HG02623 (cell line): ENCODE data around the gene TOMM7.
A peak's percentile ranks its signal among the peaks of the same experiment; 100 is the strongest.
"Not testable (repeated sequence)": the region's sequence is repeated elsewhere in the genome, so short reads cannot be mapped to it uniquely, and the experiment has no call there.

Experiments
- ATAC-seq: cut with Tn5 transposase; IDR thresholded peaks from one replicate; pipeline ENCODE4 v1.9.1; 2021; ENCODE audit warnings: moderate library complexity; ENCODE audit not compliant: unreplicated experiment

The TOMM7 gene

GRCh38 chr7:22854158-22855048 lies 31.8 kb upstream of the TOMM7 start:
- ATAC-seq: peak; percentile 86

DNA sequence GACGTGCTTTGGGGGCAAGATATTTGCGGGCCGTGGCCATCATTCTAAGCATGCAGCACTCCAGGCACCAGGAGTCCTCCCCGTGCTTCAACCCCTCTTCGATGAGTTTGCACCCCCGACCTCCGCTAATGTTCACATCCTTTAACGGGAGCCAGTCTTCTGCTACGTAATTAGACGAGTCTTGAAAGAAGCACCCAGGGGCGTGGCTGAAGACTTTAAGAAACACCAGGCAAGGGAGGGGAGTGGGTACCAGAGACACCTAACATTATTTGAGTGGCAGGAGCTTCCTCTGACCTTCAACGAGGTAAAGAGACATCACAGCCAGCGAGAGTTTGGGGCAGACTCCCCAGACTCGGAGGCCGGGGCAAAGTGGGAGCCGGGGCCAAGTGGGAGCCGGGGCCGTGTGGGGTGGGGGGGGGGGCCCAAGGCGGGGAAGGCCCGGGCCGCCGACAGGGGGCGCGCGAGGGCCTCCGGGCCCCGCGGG lies 31.1 kb upstream of the TOMM7 start:
- ATAC-seq: peak; percentile 26

DNA sequence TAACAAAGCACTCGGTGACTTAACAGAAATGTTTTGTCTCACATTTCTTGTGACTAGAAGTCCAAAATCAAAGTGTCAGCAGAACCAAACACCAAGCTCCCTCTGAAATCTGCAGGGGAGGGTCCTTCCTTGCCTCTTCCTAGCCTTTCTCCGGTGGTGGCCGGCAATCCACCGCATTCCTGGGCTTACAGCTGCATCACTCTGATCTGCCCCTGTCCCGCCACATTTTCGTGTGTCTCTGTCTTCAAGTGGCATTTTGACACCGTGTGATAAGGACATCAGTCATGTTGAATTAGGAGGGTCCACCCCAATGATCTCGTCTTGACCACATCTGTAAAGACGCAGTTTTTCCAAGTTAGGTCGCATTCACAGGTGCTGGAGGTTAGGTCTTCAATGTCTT lies 30.5 kb upstream of the TOMM7 start:
- ATAC-seq: no peak

GRCh38 chr7:22851145-22851544 lies 28.5 kb upstream of the TOMM7 start:
- no peak for ATAC-seq

- not testable (repeated sequence) for ATAC-seq
Observed at GRCh38 chr7:22850394-22850793, 27.7 kb upstream of the TOMM7 start.

DNA sequence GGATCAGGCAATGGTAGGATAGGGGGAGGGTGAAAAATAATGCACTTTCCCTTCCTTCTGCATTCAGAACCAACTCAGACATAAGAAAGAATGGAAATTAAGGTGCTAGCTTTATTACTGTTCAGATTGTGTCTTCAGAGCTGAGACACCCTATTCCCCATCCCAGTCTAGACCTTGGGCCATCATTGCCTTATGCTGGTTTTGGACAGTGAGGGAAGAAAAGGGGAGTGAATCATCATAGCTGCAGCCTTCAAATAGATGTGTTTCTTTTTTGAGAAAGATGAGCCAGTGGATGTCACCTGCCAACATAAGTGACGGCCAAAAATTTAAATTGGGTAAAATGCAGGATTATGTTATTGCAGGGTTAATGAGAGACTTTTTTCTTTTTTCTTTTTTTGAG lies 27.0 kb upstream of the TOMM7 start:
- no peak for ATAC-seq

GRCh38 chr7:22849172-22849571 lies 26.5 kb upstream of the TOMM7 start:
- no peak for ATAC-seq

DNA sequence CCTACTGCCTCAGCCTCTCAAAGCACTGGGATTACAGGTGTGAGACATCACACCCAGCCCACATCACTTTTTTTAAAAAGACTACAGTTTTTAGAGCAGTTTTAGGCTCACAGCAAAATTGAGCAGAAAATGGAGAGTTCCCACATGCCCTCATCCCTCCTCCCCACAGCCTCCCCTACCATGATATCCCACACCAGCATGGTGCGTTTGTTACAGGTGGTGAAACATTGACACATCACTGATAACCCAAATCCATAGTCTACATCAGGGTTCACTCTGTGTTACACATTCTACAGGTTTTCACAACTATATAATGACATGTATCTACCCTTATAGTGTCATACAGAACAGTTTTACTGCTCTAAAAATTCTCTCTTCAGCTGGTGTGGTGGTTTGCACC lies 24.3 kb upstream of the TOMM7 start:
- no peak for ATAC-seq

DNA sequence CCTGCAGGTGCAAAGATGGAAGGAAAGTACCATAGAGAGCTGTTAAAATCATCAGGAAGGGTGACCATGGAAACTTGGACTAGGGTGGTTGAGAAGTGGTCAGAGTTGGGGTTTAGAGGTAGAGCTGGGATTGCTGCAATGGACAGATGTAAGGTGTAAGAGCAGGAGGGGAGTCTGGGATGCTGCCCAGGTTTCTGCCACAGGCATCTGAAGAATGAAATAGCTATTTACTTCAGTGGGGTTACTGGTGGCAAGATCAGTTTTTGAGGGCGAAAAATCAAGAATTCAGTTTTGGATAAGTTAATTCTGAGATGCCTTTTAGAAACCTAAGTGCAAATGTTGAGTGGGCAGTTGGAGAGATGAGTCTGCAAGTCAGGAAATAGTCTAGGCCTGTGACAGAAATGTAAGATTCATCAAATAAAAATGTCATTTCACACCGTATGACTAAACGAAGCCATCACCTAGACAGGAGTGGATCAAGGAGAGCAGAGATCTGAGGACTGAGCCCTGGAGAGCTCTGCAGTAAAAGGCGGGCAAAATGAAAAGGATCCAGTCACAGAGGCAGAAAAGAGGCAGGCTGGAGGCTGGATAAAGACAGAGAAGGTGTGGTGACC lies 22.7 kb upstream of the TOMM7 start:
- ATAC-seq: no peak

DNA sequence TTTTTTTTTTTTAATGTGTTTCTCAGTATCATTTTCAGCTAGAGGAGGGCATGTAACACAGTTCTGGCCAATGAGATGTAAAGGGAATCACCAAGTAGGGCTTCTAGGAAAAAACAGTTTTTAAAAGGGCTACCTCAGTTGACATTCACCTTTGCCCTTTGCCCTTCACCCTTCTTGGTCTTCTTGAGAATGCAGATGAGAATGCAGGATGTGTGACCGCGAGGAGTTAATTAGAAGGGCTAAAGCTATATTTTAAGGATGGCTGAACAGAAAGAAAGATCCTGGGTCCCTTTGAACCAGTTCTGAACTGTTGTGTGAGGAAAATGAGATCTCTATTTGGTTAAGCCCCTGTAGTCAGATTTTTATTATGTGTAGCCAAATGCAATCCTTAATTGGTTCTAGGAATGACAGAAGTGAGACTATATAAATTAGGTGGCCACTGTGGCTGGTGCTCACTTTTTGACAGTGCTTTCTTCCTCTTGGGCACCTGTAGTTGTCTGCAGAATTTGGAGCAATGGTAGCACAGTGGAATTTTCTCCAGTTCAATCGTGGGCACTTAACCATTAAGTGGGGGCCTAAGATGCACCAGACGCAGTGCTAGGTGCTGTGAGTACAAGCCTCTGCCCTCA lies 21.1 kb upstream of the TOMM7 start:
- no peak for ATAC-seq

GRCh38 chr7:22842973-22843372 lies 20.3 kb upstream of the TOMM7 start:
- no peak for ATAC-seq

DNA sequence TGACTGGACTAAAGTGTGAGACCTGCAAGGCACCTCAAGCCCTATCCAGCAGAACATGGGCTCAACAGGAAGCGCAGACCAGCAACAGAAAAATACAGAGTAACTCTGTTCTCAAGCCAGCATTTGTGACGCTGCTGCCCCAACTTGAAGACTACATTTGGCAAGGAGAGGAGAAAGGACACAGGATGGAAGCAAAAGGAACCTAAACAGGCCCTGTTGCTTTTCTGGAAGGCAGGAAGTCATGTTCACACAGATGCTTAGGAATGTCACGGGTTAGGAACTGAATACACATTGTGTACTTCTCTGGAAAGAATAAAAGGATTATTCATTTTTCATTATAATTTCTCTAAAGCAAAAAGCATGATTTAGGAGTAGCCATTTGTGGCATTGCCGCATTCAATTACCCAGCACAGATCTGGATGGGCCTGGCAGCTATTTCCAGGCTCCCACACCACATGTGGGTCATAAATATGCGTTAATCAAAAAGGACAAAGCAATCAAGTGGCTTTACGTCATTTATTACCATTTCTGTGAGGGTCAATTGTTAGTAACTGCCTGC lies 19.8 kb upstream of the TOMM7 start:
- ATAC-seq: no peak

- ATAC-seq: no peak
Observed at GRCh38 chr7:22841954-22842353, 19.3 kb upstream of the TOMM7 start.

GRCh38 chr7:22837308-22837707 lies 14.7 kb upstream of the TOMM7 start:
- no peak for ATAC-seq

- not testable (repeated sequence) for ATAC-seq
Observed at GRCh38 chr7:22836506-22836905, 13.9 kb upstream of the TOMM7 start.

- no peak for ATAC-seq
Observed at GRCh38 chr7:22833957-22834356, 11.3 kb upstream of the TOMM7 start.

GRCh38 chr7:22833113-22833855 lies 10.6 kb upstream of the TOMM7 start:
- ATAC-seq: no peak

GRCh38 chr7:22832401-22832800 lies 9.8 kb upstream of the TOMM7 start:
- ATAC-seq: no peak

GRCh38 chr7:22831602-22832305 lies 9.1 kb upstream of the TOMM7 start:
- ATAC-seq: no peak

DNA sequence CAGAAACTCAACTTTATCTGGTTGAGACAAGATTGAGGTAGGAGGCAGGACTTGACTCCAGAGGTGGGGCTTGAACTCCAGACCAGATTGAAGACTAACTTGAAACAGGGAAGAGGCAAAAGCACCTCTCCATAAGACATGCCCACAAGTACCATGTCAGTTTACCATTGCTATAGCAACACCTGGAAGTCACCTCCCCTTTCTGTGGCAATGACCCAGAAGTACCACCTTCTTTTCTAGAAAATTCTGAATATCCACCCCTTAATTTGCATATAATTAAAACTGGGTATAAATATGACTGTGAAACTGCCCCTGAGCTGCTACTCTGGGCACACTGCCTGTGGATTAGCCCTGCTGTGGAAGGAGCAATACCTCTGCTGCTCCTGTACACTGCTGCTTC lies 4.9 kb upstream of the TOMM7 start:
- no peak for ATAC-seq
